HFFc6 (cell line): ENCODE data around the gene MYL3. TPM values are rescaled to one million over a fixed set of nuclear protein-coding genes. Genes with fewer than 3 reads are reported as not detected.

Experiments
- total RNA-seq, 6 experiments: library from RNA; stranded (reverse); fragmentation: NEBNext Ultra II Directional; extraction: Animal tissue kit (Norgen Biotek cat#: 25700); gene quantifications; 2 replicates in 1 of 6; 3 replicates in 5 of 6; pipeline ENCODE4 v1.2.3, GENCODE V29; 2021

The MYL3 gene
- total RNA-seq, 6 experiments from 2014 or later, result 0.30 to 0.31 TPM; not detected in 4

Other genes starting within 250 kb of the MYL3 start
- 1 to 10 TPM; 1.7 to 3.9 (median 2.4) TPM for gene ALS2CL, start 169.8 kb downstream of the MYL3 start, total RNA-seq
- not detected for gene TMIE, start 162.1 kb downstream of the MYL3 start, total RNA-seq
- gene PRSS50, start 145.6 kb downstream of the MYL3 start, total RNA-seq, result not detected
- gene PTH1R, start 14.3 kb upstream of the MYL3 start, total RNA-seq, result 1 to 10 TPM in 2 of 6 experiments, under 1 TPM in 3, not detected in 1; 0.09 to 1.4 (median 0.85) TPM
- 10 to 100 TPM; 21.3 to 27.9 (median 27.2) TPM for gene CCDC12, start 113.3 kb upstream of the MYL3 start, total RNA-seq
- gene NBEAL2, start 116.2 kb upstream of the MYL3 start, total RNA-seq, result 1 to 10 TPM; 5.3 to 7.6 (median 5.8) TPM